H1 (cell line): ENCODE data around the gene GSE1.

ENCODE experiments used
- BRCA1 ChIP-seq: IDR thresholded peaks from 2 replicates; pipeline ENCODE4 v1.6.1; 2012; ENCODE audit warnings: low read depth, low read length, improper control_type of control experiment
- EP300 ChIP-seq, 2 experiments: IDR thresholded peaks; 1 replicate in 1 of 2; 2 replicates in 1 of 2; pipeline ENCODE4 v1.6.1; 2011 to 2012; ENCODE audit warnings: low read depth in 2 of 2, low read length in 2 of 2, mild to moderate bottlenecking in 2 of 2, borderline replicate concordance in 1 of 2, inconsistent platforms in 1 of 2, moderate library complexity in 1 of 2
- KDM5A ChIP-seq: fragments of 200-600 bp; IDR thresholded peaks from 2 replicates; pipeline ENCODE4 v1.7.1; 2012; ENCODE audit warnings: mild to moderate bottlenecking, low read length, inconsistent platforms, mixed read lengths
- POLR2AphosphoS5 ChIP-seq: IDR thresholded peaks from 2 replicates; pipeline ENCODE4 v1.6.1; 2011; ENCODE audit warnings: low read depth, low read length
- RXRA ChIP-seq: IDR thresholded peaks from 2 replicates; pipeline ENCODE4 v1.6.1; 2011; ENCODE audit warnings: low read depth, mild to moderate bottlenecking, low read length, moderate library complexity; ENCODE audit not compliant: insufficient read depth
- SIN3A ChIP-seq, 2 experiments: IDR thresholded peaks in 1 of 2; conservative IDR thresholded peaks in 1 of 2; 2 replicates each; pipeline ENCODE4 v1.6.1; 2011 to 2012; ENCODE audit warnings: low read length in 2 of 2, improper control_type of control experiment in 1 of 2, low read depth in 1 of 2, mild to moderate bottlenecking in 1 of 2
- SUZ12 ChIP-seq: fragments of 200-600 bp; sonication (generic); IDR thresholded peaks from 2 replicates; pipeline ENCODE4 v1.6.1; 2012; ENCODE audit warnings: mild to moderate bottlenecking, inconsistent platforms, low read length, moderate library complexity, mixed read lengths
- TF ChIP-seq, protein P1 (sequence below), 3 experiments: IDR thresholded peaks; 1 replicate in 2 of 3; 2 replicates in 1 of 3; pipeline versions ENCODE4 v1.5.1 to v1.6.1; 2011; ENCODE audit warnings: low read length in 3 of 3, mild to moderate bottlenecking in 3 of 3, inconsistent platforms in 2 of 3, low read depth in 1 of 3, moderate library complexity in 1 of 3; ENCODE audit not compliant: insufficient read depth in 1 of 3; ENCODE audit errors: control extremely low read depth in 1 of 3

DNA sequence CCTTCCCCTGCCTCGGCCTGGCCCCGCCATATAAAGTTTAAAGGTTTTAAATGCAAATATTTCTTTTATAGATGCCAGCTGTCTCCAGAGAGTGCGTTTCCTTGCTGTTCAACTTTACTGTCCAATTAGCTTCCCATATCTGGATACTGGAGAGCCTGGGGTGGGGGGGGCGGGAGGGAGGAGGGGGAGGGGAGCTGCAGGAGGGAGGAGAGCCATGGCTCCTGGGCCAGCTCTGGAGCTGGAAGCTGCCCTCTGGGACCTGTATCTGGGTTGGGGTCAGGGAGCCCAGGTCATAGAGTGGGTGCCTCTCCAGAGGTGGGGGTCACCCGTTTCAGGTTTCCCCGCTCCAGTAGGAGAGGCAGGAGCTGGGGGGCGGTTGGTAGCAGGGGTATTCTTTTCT lies 6.2 kb upstream of the GSE1 start:
- TF ChIP-seq EP300 (IDR thresholded peaks at IDR 0.05; ENCODE audit: borderline replicate concordance in 1 of 2, low read depth in 2 of 2, low read length in 2 of 2), result no peak
- TF ChIP-seq, protein P1, sequence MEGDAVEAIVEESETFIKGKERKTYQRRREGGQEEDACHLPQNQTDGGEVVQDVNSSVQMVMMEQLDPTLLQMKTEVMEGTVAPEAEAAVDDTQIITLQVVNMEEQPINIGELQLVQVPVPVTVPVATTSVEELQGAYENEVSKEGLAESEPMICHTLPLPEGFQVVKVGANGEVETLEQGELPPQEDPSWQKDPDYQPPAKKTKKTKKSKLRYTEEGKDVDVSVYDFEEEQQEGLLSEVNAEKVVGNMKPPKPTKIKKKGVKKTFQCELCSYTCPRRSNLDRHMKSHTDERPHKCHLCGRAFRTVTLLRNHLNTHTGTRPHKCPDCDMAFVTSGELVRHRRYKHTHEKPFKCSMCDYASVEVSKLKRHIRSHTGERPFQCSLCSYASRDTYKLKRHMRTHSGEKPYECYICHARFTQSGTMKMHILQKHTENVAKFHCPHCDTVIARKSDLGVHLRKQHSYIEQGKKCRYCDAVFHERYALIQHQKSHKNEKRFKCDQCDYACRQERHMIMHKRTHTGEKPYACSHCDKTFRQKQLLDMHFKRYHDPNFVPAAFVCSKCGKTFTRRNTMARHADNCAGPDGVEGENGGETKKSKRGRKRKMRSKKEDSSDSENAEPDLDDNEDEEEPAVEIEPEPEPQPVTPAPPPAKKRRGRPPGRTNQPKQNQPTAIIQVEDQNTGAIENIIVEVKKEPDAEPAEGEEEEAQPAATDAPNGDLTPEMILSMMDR (IDR thresholded peaks at IDR 0.05; ENCODE audit: control extremely low read depth in 1 of 3, insufficient read depth in 1 of 3, low read depth in 1 of 3, low read length in 3 of 3), result no peak
- no peak for TF ChIP-seq RXRA
- no peak for TF ChIP-seq POLR2AphosphoS5
- TF ChIP-seq SIN3A (conservative IDR thresholded peaks at IDR 0.05 in 1 of 2, IDR thresholded peaks at IDR 0.05 in 1 of 2; ENCODE audit: low read depth in 1 of 2, low read length in 2 of 2), result no peak
- TF ChIP-seq BRCA1, result no peak
- no peak for TF ChIP-seq KDM5A
- no peak for TF ChIP-seq SUZ12
